ENCODE measurements around the gene SRSF2.
A peak's percentile ranks its signal among the peaks of the same experiment; 100 is the strongest.
"Not testable (repeated sequence)": the region's sequence is repeated elsewhere in the genome, so short reads cannot be mapped to it uniquely, and the experiment has no call there.

The SRSF2 gene

DNA sequence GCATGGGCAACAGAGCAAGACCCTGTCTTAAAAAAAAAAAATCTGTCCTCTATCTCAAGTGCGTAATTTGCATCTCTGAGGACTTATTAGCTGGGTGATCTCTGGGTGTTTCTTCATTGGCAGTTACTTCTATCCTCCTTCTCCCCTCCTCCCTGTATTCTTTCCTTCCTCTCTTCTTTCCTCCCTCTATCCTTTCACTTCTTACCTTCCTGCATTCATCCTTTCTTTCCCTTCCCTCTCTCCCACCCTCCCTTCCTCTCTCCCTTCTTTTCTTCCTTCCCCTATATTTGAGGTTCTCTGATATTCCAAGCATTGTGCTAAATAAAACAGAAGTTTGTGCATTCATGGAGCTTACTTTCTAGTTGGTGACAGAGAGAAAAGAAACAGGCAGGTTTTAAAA is 11.5 kb upstream of the SRSF2 start:
- H3K4me1 Mint-ChIP-seq (ENCODE audit: low read depth), result peaks cover 8% of the 10 kb centered on the region
- no peak overlapping the region for H3K27ac Mint-ChIP-seq
- H3K27me3 Mint-ChIP-seq, result no peaks in the 10 kb centered on the region
- H3K4me3 Mint-ChIP-seq, result no peak overlapping the region
- intact Hi-C loops (cut with micrococcal nuclease), result no loop called here
- peaks cover 93% of the 10 kb centered on the region for H3K36me3 Mint-ChIP-seq (ENCODE audit: low read depth)
- H3K9me3 Mint-ChIP-seq, result no peaks in the 10 kb centered on the region

GRCh38 chr17:76747716-76748363 is 10.7 kb upstream of the SRSF2 start:
- Mint-ChIP-seq H3K9me3 (no peaks in the 10 kb centered on the region), H3K27ac (peak overlapping the region; percentile 20), H3K27me3 (no peaks in the 10 kb centered on the region), H3K4me1 (ENCODE audit: low read depth) (peaks cover 8% of the 10 kb centered on the region), H3K36me3 (ENCODE audit: low read depth) (peaks cover 90% of the 10 kb centered on the region), H3K4me3 (no peak overlapping the region)
- intact Hi-C loops (cut with micrococcal nuclease), result no loop called here

DNA sequence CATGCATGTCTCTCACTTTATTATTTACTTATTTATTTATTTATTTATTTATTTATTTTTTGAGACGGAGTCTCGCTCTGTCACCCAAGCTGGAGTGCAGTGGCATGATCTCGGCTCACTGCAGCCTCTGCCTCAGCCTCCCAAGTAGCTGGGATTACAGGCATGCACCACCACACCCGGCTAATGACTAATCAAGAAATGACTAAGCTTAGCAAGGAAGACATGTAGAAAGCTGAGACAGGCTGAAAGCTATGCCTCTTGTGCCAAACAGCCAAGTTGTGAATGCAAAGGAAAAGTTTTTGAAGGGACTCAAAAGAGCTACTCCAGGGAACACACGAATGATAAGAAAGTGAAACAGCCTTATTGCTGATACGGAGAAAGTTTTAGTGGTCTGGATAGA is 8.7 kb upstream of the SRSF2 start:
- H3K27ac Mint-ChIP-seq; H3K4me3 Mint-ChIP-seq; H3K4me1 Mint-ChIP-seq (ENCODE audit: low read depth); H3K27me3 Mint-ChIP-seq; intact Hi-C loops (cut with micrococcal nuclease); H3K9me3 Mint-ChIP-seq: not testable (repeated sequence)
- peaks cover 97% of the 10 kb centered on the region for H3K36me3 Mint-ChIP-seq (ENCODE audit: low read depth)

- Mint-ChIP-seq H3K4me1 (ENCODE audit: low read depth) (peaks cover 8% of the 10 kb centered on the region), H3K27me3 (no peaks in the 10 kb centered on the region), H3K9me3 (no peaks in the 10 kb centered on the region), H3K4me3 (no peak overlapping the region), H3K27ac (no peak overlapping the region), H3K36me3 (ENCODE audit: low read depth) (peaks cover 89% of the 10 kb centered on the region)
- intact Hi-C loops (cut with micrococcal nuclease), result no loop called here
Observed at GRCh38 chr17:76744747-76745146, 7.6 kb upstream of the SRSF2 start.

GRCh38 chr17:76742958-76743357 is 5.8 kb upstream of the SRSF2 start:
- Mint-ChIP-seq H3K4me1 (ENCODE audit: low read depth) (peaks cover 14% of the 10 kb centered on the region), H3K9me3 (no peaks in the 10 kb centered on the region), H3K27me3 (no peaks in the 10 kb centered on the region), H3K27ac (no peak overlapping the region), H3K4me3 (no peak overlapping the region), H3K36me3 (ENCODE audit: low read depth) (peaks cover 76% of the 10 kb centered on the region)
- intact Hi-C loops (cut with micrococcal nuclease), result no loop called here

- H3K36me3 Mint-ChIP-seq (ENCODE audit: low read depth), result peaks cover 75% of the 10 kb centered on the region
- no peaks in the 10 kb centered on the region for H3K9me3 Mint-ChIP-seq
- H3K4me1 Mint-ChIP-seq (ENCODE audit: low read depth), result peaks cover 10% of the 10 kb centered on the region
- no peak overlapping the region for H3K4me3 Mint-ChIP-seq
- H3K27ac Mint-ChIP-seq, result no peak overlapping the region
- no peaks in the 10 kb centered on the region for H3K27me3 Mint-ChIP-seq
- intact Hi-C loops (cut with micrococcal nuclease), result no loop called here
Observed at GRCh38 chr17:76740329-76741118, 3.4 kb upstream of the SRSF2 start.

DNA sequence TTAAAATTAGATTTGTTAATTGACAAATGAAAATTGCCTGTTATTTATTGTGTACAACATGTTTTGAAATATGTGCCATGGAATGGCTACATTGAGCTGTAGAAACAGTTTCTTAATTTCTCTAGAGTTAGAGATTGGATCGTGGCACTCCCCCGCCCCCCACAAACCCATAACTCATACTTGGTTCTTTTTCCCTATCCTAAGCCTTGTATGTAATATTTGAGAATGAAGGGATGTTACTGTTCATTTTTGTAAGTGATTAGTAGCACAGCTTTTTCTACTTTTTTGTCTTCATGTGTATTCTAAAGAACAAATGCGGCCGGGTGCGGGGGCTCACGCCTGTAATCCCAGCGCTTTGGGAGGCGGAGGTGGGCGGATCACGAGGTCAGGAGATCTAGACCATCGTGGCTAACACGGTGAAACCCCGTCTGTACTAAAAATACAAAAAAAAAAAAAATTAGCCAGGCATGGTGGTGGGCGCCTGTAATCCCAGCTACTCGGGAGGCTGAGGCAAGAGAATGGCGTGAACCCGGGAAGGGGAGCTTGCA is 2.5 kb upstream of the SRSF2 start:
- H3K4me3 Mint-ChIP-seq; H3K9me3 Mint-ChIP-seq; H3K27ac Mint-ChIP-seq; intact Hi-C loops (cut with micrococcal nuclease); H3K27me3 Mint-ChIP-seq: not testable (repeated sequence)
- peaks cover 75% of the 10 kb centered on the region for H3K36me3 Mint-ChIP-seq (ENCODE audit: low read depth)
- peaks cover 17% of the 10 kb centered on the region for H3K4me1 Mint-ChIP-seq (ENCODE audit: low read depth)

GRCh38 chr17:76738468-76738850 is 1.3 kb upstream of the SRSF2 start:
- intact Hi-C loops (cut with micrococcal nuclease), result no loop called here

GRCh38 chr17:76737676-76738467 is 741 bp upstream of the SRSF2 start, which contains the start of gene MFSD11:
MFSD11 (plus strand) TSS chr17:76738119; CDS start chr17:76738353, 234 bp downstream.
- Mint-ChIP-seq H3K36me3 (ENCODE audit: low read depth) (peaks cover 78% of the 10 kb centered on the region), H3K4me1 (ENCODE audit: low read depth) (peaks cover 34% of the 10 kb centered on the region)

More at GRCh38 chr17:76738468-76738850, 1.3 kb upstream of the SRSF2 start:
- H3K27ac Mint-ChIP-seq, result peak overlapping the region; percentile 96
- peak overlapping the region; percentile 92 for H3K4me3 Mint-ChIP-seq
- peaks cover 75% of the 10 kb centered on the region for H3K36me3 Mint-ChIP-seq (ENCODE audit: low read depth)
- no peaks in the 10 kb centered on the region for H3K27me3 Mint-ChIP-seq
- no peaks in the 10 kb centered on the region for H3K9me3 Mint-ChIP-seq
- peaks cover 29% of the 10 kb centered on the region for H3K4me1 Mint-ChIP-seq (ENCODE audit: low read depth)

DNA sequence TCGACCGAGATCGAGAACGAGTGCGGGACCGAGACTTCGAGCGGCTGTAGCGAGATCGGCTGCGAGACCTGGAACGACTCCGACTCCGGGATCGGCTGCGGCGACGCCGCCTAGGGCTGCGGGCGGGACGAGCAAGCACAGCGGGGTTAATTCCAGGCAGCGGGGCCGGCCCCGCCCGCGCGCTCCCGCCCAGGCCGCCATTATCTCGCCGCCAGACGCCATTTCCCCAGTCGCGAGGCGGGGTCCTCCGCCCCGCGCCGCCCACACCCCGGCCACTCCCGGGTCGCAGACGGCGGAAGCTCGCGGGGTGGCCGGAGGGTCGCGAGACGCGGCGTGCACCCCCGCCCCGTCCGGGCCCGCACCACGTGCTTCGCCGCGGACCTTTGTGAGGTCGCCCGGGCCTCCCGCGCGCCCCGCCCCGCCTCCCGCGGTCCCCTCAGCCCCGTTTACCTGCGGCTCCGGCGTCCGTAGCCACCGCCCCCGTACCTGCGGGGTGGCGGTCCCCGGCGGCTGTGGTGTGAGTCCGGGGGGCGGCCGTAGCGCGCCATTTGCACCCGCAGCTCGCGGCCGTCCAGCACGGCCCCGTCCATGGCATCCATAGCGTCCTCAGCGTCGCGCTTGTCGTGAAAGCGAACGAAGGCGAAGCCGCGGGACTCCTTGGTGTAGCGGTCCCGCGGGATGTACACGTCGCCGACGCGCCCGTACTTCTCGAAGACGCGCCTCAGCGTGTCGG is 616 bp downstream of the SRSF2 start:
- no peaks in the 10 kb centered on the region for H3K9me3 Mint-ChIP-seq
- intact Hi-C loops (cut with micrococcal nuclease), result loop anchor here (2.0 kb wide), 1 partner anchor 404 kb away; the partner anchor contains the start of gene SEC14L1
- H3K36me3 Mint-ChIP-seq (ENCODE audit: low read depth), result peaks cover 78% of the 10 kb centered on the region
- peak overlapping the region; percentile 92 for H3K4me3 Mint-ChIP-seq
- peak overlapping the region; percentile 96 for H3K27ac Mint-ChIP-seq
- peaks cover 34% of the 10 kb centered on the region for H3K4me1 Mint-ChIP-seq (ENCODE audit: low read depth)
- no peaks in the 10 kb centered on the region for H3K27me3 Mint-ChIP-seq

More at GRCh38 chr17:76737676-76738467, 741 bp upstream of the SRSF2 start, which contains the start of gene MFSD11:
- Mint-ChIP-seq H3K27me3 (no peaks in the 10 kb centered on the region), H3K9me3 (no peaks in the 10 kb centered on the region), H3K27ac (peak within 1 kb of the TSS; percentile 96), H3K4me3 (peak within 1 kb of the TSS; percentile 92)
- intact Hi-C loops (cut with micrococcal nuclease), result loop anchor here (2.0 kb wide), 1 partner anchor 403 kb away; the partner anchor contains the start of gene SEC14L1

DNA sequence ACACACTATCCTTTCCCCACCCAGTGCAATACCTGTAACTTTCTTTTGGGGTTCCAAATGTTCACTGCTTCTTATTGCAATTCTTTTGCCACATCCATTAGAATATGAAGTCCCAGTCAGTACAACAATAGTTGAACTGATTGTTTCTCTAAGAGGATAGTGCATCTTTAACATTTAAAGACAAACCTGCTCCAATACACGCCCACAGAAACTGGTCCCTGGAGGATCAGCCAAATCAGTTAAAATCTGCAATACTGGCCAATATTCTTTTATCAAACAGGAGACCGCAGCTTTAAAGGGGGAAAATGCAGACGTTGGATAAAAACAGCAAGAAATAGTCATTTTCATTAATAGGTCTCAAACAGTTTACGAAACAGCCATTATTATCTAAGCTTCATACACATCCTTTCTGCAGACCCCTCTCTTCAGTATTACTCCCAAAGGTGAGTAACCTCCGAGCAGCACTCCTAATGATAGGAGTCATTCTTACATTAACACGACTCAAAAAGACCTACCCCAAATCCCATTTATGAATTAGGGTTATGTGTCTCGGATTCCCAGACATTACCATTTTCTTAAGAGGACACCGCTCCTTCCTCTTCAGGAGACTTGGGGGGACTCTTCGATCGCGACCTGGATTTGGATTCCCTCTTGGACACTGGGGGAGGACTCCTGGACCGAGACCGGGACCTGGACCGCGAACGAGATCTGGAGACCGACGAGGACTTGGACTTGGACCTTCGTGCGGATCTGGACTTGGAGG is 1.4 kb downstream of the SRSF2 start:
- no peaks in the 10 kb centered on the region for H3K9me3 Mint-ChIP-seq
- peak overlapping the region; percentile 92 for H3K4me3 Mint-ChIP-seq
- H3K27ac Mint-ChIP-seq, result peak overlapping the region; percentile 96
- no peaks in the 10 kb centered on the region for H3K27me3 Mint-ChIP-seq
- intact Hi-C loops (cut with micrococcal nuclease), result loop anchor here (1.0 to 2.0 kb wide), 2 partner anchors 8 to 405 kb away; partner anchors contain the start of gene SEC14L1
- peaks cover 78% of the 10 kb centered on the region for H3K36me3 Mint-ChIP-seq (ENCODE audit: low read depth)
- H3K4me1 Mint-ChIP-seq (ENCODE audit: low read depth), result peaks cover 34% of the 10 kb centered on the region

DNA sequence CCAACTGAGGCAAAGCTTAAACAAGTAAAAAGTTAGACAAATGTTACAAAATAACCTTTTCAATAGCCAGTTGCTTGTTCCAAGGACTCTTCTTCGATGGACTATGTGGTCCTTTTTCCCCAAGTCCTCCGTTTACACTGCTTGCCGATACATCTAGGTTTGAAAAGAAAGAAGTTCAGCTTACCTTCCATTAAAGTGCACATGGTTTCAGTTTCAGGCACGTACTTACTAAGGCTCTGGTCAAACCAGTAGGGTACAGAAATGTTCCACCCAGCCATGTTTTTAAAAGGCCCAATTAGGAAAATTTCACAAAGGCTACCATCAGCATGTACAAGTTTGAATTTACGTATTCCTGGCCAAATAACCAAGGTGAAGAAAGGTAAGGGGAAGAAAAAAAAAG is 2.1 kb downstream of the SRSF2 start:
- peak overlapping the region; percentile 92 for H3K4me3 Mint-ChIP-seq
- H3K36me3 Mint-ChIP-seq (ENCODE audit: low read depth), result peaks cover 84% of the 10 kb centered on the region
- H3K27ac Mint-ChIP-seq, result peak overlapping the region; percentile 96
- peaks cover 34% of the 10 kb centered on the region for H3K4me1 Mint-ChIP-seq (ENCODE audit: low read depth)
- H3K9me3 Mint-ChIP-seq, result no peaks in the 10 kb centered on the region
- no peaks in the 10 kb centered on the region for H3K27me3 Mint-ChIP-seq
- intact Hi-C loops (cut with micrococcal nuclease), result loop anchor here (1.0 kb wide), 1 partner anchor 8 kb away; no protein-coding TSS in a partner anchor
